Endothelial cell (in vitro differentiated cells): ENCODE data around the gene SLC8A1. TPM values are rescaled to one million over a fixed set of nuclear protein-coding genes. Genes with fewer than 3 reads are reported as not detected.

Experiments
- DNase-seq: peaks from one replicate; pipeline ENCODE4 v3.0.0; 2021; ENCODE audit warnings: low spot score
- H3K27ac Mint-ChIP-seq: one replicate; pipeline ENCODE4 v1.8.0; 2021; ENCODE audit warnings: mixed read lengths, inconsistent platforms; ENCODE audit not compliant: unreplicated experiment
- H3K27me3 Mint-ChIP-seq: one replicate; pipeline ENCODE4 v1.8.0; 2021; ENCODE audit warnings: mild to moderate bottlenecking, moderate library complexity, mixed read lengths, inconsistent platforms; ENCODE audit not compliant: unreplicated experiment
- H3K36me3 Mint-ChIP-seq: one replicate; pipeline ENCODE4 v1.8.0; 2021; ENCODE audit warnings: mild to moderate bottlenecking, low read depth, mixed read lengths, inconsistent platforms; ENCODE audit not compliant: unreplicated experiment
- H3K4me1 Mint-ChIP-seq: one replicate; pipeline ENCODE4 v1.8.0; 2021; ENCODE audit warnings: mild to moderate bottlenecking, mixed read lengths, inconsistent platforms; ENCODE audit not compliant: unreplicated experiment
- H3K4me3 Mint-ChIP-seq: one replicate; pipeline ENCODE4 v1.8.0; 2021; ENCODE audit warnings: mild to moderate bottlenecking, mixed read lengths, inconsistent platforms; ENCODE audit not compliant: unreplicated experiment
- H3K9me3 Mint-ChIP-seq: one replicate; pipeline ENCODE4 v1.8.0; 2021; ENCODE audit warnings: mixed read lengths, inconsistent platforms; ENCODE audit not compliant: unreplicated experiment
- total RNA-seq: library from RNA; stranded (reverse); fragmentation: NEBNext Ultra II Directional; extraction: Animal tissue kit (Norgen Biotek cat#: 25700); gene quantifications from one replicate; pipeline ENCODE4 v1.2.1, GENCODE V29; 2021; ENCODE audit not compliant: unreplicated experiment
- TF ChIP-seq, protein P1 (sequence below): fragments of 200-600 bp; sonication (generic); IDR thresholded peaks from one replicate; pipeline ENCODE4 v1.5.0; 2021; ENCODE audit warnings: antibody characterized with exemption; ENCODE audit not compliant: unreplicated experiment

The SLC8A1 gene
- total RNA-seq, 1 donor from 2014 or later, result 0.80 TPM

DNA sequence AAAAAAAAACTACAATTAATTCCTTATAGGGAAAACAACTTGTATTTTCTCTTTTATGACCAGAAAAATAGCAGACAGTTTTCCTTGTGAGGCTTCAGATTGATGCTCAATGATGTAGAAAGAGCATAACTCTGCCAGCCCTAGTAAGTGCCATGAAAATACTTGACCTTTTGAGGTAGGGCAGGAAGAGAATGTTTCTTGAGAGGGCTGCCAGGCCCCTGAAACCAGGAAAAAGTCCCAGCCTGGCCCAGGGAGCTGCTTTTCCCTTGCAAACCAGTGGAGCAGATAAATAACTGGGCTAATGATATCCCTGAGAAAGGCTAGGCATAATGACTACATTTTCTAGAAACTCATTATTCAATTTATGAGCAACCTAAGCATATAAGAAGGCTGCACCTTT is 126.8 kb downstream of the SLC8A1 start:
- no peak for DNase-seq
- H3K36me3 Mint-ChIP-seq, result no peaks in the 10 kb centered on the region

DNA sequence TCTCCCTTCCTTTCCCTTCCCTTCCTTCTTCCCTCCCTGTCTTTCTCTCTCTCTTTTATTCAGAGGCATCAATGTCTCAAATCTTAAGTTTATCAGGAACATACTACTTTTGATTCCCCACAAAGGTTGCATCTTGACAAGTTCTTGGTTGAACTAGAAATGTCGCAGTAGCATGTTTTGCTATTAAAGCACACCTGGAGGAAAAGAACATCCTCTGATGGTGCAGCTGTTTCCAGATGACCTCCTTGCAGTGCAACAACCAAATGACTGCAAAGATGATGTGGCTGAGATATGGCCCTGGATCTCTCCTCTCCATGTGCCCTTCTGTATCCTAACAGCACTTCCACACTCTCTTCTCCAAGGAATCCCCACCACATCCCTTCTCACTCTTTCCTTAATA is 127.2 kb downstream of the SLC8A1 start:
- H3K27ac Mint-ChIP-seq, result no peak overlapping the region

More for the DNA sequence above, 126.8 kb downstream of the SLC8A1 start:
- H3K27me3 Mint-ChIP-seq, result peaks cover 3% of the 10 kb centered on the region
- H3K9me3 Mint-ChIP-seq, result no peaks in the 10 kb centered on the region
- H3K4me3 Mint-ChIP-seq, result no peak overlapping the region
- TF ChIP-seq, protein P1, sequence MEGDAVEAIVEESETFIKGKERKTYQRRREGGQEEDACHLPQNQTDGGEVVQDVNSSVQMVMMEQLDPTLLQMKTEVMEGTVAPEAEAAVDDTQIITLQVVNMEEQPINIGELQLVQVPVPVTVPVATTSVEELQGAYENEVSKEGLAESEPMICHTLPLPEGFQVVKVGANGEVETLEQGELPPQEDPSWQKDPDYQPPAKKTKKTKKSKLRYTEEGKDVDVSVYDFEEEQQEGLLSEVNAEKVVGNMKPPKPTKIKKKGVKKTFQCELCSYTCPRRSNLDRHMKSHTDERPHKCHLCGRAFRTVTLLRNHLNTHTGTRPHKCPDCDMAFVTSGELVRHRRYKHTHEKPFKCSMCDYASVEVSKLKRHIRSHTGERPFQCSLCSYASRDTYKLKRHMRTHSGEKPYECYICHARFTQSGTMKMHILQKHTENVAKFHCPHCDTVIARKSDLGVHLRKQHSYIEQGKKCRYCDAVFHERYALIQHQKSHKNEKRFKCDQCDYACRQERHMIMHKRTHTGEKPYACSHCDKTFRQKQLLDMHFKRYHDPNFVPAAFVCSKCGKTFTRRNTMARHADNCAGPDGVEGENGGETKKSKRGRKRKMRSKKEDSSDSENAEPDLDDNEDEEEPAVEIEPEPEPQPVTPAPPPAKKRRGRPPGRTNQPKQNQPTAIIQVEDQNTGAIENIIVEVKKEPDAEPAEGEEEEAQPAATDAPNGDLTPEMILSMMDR, result no peak
- H3K27ac Mint-ChIP-seq, result no peak overlapping the region
- peaks cover 12% of the 10 kb centered on the region for H3K4me1 Mint-ChIP-seq

DNA sequence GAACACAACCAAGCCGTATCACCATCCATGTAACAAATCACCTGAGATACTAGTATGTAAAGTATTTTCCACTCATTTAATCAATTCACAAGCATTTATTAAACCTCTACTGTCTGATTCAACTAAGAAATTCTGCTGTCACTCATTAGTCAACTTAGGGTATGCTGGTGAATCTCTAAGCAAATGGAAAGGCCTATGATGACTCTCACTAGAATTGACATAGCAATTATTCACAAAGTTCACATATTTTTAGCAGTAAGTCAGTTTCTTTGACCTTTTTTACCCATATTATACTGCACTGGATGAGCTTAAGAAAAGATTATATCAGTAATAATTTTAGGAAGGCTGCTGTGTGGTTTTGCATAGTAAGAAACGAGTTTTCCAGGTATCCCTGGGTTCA is 130.1 kb downstream of the SLC8A1 start:
- no peak overlapping the region for H3K4me3 Mint-ChIP-seq
- no peaks in the 10 kb centered on the region for H3K36me3 Mint-ChIP-seq
- TF ChIP-seq, protein P1, result no peak
- H3K27me3 Mint-ChIP-seq, result no peaks in the 10 kb centered on the region
- H3K4me1 Mint-ChIP-seq, result no peaks in the 10 kb centered on the region
- DNase-seq, result no peak
- H3K27ac Mint-ChIP-seq, result no peak overlapping the region
- H3K9me3 Mint-ChIP-seq, result no peaks in the 10 kb centered on the region

More for the DNA sequence above, 127.2 kb downstream of the SLC8A1 start:
- Mint-ChIP-seq H3K4me1 (peaks cover 11% of the 10 kb centered on the region), H3K27me3 (peaks cover 3% of the 10 kb centered on the region), H3K36me3 (no peaks in the 10 kb centered on the region), H3K9me3 (no peaks in the 10 kb centered on the region), H3K4me3 (no peak overlapping the region)
- DNase-seq, result no peak
- TF ChIP-seq, protein P1, result no peak

DNA sequence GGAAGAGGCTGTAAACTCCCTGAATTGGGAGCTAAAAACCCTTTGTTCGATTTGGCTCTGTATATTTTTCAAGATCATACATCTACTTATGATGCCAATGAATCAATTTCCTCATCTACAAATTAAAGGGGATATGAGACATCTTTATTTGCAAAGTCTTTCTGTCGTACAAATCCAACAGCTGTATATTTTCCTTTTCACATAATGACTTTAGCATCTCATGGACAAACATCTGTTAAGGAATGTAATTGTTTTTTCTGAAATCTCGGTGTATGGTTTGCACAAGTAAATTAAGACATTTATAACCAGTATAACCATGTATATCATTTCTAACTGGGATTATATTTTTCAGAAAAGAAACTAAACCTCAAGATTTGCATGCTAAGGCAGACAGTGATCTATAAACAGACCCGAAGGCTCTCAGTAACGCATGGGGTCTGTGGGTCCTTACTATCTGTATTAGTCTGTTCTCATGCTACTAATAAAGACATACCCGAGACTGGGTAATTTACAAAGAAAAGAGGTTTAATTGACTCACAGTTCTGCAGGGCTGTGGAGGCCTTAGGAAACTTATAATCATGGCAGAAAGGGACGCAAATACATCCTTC is 130.8 kb downstream of the SLC8A1 start:
- H3K4me3 Mint-ChIP-seq, result no peak overlapping the region
- H3K36me3 Mint-ChIP-seq, result no peaks in the 10 kb centered on the region
- H3K27ac Mint-ChIP-seq, result no peak overlapping the region
- no peaks in the 10 kb centered on the region for H3K4me1 Mint-ChIP-seq
- TF ChIP-seq, protein P1, result no peak
- no peaks in the 10 kb centered on the region for H3K9me3 Mint-ChIP-seq
- no peaks in the 10 kb centered on the region for H3K27me3 Mint-ChIP-seq
- no peak for DNase-seq

DNA sequence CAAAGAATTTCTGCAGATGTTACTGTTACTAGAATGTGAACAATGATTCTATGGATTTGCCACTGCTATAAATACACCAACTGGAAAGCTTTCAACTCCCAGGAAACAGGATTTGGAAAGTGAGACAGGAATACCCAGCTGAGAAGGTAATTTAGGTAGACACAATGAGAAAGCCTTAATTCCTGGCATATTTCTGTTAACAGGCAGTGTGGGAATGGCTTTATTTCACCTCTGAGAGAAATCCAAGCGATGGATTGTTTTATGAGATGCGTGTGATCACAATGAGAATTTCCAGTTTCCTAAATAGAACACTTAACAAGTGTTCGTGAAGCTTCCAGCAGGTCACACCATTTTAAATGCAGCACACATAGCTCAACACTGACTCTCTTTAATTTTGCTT is 133.0 kb downstream of the SLC8A1 start:
- Mint-ChIP-seq H3K4me1 (no peaks in the 10 kb centered on the region), H3K27me3 (no peaks in the 10 kb centered on the region), H3K9me3 (no peaks in the 10 kb centered on the region), H3K27ac (no peak overlapping the region), H3K4me3 (no peak overlapping the region), H3K36me3 (no peaks in the 10 kb centered on the region)
- DNase-seq, result no peak
- TF ChIP-seq, protein P1, result no peak
